MCF 10A (cell line): ENCODE data around the gene CTNNA2. TPM values are rescaled to one million over a fixed set of nuclear protein-coding genes. Genes with fewer than 3 reads are reported as not detected.

Experiments used
- BruUV-seq: library from RNA; stranded (reverse); fragments of 400-500 nt; replicated peaks from 2 replicates; lab custom pipeline; 2021; lab: Mats Ljungman, UMichigan
- CTCF ChIA-PET: fragments of 300-600 bp; sonication (Branson Sonifier 250); formaldehyde crosslinking; extraction: SDS; loops from one replicate; lab custom pipeline; 2021; ENCODE audit warnings: antibody characterized with exemption, inconsistent platforms; lab: Yijun Ruan, JAX
- POLR2A ChIA-PET: fragments of 300-600, 350-650 bp; sonication (Branson Sonifier 250); formaldehyde crosslinking; extraction: SDS; loops from one replicate; lab custom pipeline; 2020; ENCODE audit warnings: antibody characterized with exemption, inconsistent platforms; lab: Yijun Ruan, JAX
- DNase-seq: peaks from one replicate; pipeline ENCODE4 v3.0.0-alpha.2; 2018; ENCODE audit not compliant: unreplicated experiment
- H3K27ac Mint-ChIP-seq: one replicate; pipeline ENCODE4 v1.8.0; 2022; ENCODE audit warnings: mild to moderate bottlenecking, low read depth, mixed read lengths; ENCODE audit not compliant: unreplicated experiment
- H3K27me3 Mint-ChIP-seq: one replicate; pipeline ENCODE4 v1.8.0; 2022; ENCODE audit warnings: mixed read lengths; ENCODE audit not compliant: insufficient read depth, unreplicated experiment
- H3K36me3 Mint-ChIP-seq: one replicate; pipeline ENCODE4 v1.8.0; 2022; ENCODE audit warnings: mild to moderate bottlenecking, moderate library complexity, mixed read lengths; ENCODE audit not compliant: insufficient read depth, unreplicated experiment
- H3K4me1 Mint-ChIP-seq: one replicate; pipeline ENCODE4 v1.8.0; 2022; ENCODE audit warnings: mixed read lengths; ENCODE audit not compliant: insufficient read depth, unreplicated experiment
- H3K4me3 Mint-ChIP-seq: one replicate; pipeline ENCODE4 v1.8.0; 2022; ENCODE audit warnings: mild to moderate bottlenecking, moderate library complexity, mixed read lengths; ENCODE audit not compliant: unreplicated experiment
- H3K9me3 Mint-ChIP-seq: one replicate; pipeline ENCODE4 v1.8.0; 2022; ENCODE audit warnings: mixed read lengths; ENCODE audit not compliant: unreplicated experiment
- intact Hi-C: fragments of 100-400 bp; cut with micrococcal nuclease; formaldehyde crosslinking; loops from 2 replicates; pipeline ENCODE4 v1.14.1; 2022
- total RNA-seq: library from RNA; stranded (reverse); gene quantifications from 2 replicates; pipeline ENCODE4 v1.2.3, GENCODE V29; 2022
- TF ChIP-seq, protein P1 (sequence below): fragments of 200-600 bp; IDR thresholded peaks from one replicate; pipeline ENCODE4 v1.8.0; 2022; ENCODE audit warnings: antibody characterized with exemption, mild to moderate bottlenecking; ENCODE audit not compliant: unreplicated experiment

CTNNA2 gene
- total RNA-seq, 1 experiment from 2014 or later, result not detected

- Mint-ChIP-seq H3K36me3 (no peaks in the 10 kb centered on the region), H3K4me3 (no peak overlapping the region), H3K27me3 (no peaks in the 10 kb centered on the region), H3K27ac (no peak overlapping the region), H3K9me3 (no peaks in the 10 kb centered on the region), H3K4me1 (peaks cover 18% of the 10 kb centered on the region)
- ChIA-PET CTCF (no interaction called here), POLR2A (no interaction called here)
- TF ChIP-seq, protein P1, sequence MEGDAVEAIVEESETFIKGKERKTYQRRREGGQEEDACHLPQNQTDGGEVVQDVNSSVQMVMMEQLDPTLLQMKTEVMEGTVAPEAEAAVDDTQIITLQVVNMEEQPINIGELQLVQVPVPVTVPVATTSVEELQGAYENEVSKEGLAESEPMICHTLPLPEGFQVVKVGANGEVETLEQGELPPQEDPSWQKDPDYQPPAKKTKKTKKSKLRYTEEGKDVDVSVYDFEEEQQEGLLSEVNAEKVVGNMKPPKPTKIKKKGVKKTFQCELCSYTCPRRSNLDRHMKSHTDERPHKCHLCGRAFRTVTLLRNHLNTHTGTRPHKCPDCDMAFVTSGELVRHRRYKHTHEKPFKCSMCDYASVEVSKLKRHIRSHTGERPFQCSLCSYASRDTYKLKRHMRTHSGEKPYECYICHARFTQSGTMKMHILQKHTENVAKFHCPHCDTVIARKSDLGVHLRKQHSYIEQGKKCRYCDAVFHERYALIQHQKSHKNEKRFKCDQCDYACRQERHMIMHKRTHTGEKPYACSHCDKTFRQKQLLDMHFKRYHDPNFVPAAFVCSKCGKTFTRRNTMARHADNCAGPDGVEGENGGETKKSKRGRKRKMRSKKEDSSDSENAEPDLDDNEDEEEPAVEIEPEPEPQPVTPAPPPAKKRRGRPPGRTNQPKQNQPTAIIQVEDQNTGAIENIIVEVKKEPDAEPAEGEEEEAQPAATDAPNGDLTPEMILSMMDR, result no peak
- no peak for DNase-seq
- no TSS peak for BruUV-seq
- intact Hi-C loops, result no loop called here
These were observed 489.8 kb downstream of the CTNNA2 start for GRCh38 chr2:80002568-80003157.

- Mint-ChIP-seq H3K9me3 (no peaks in the 10 kb centered on the region), H3K27ac (no peak overlapping the region), H3K4me1 (no peaks in the 10 kb centered on the region), H3K36me3 (no peaks in the 10 kb centered on the region), H3K4me3 (no peak overlapping the region), H3K27me3 (no peaks in the 10 kb centered on the region)
- intact Hi-C loops, result no loop called here
- TF ChIP-seq, protein P1, result no peak
- POLR2A ChIA-PET, result interaction anchor here (1.3 kb wide), 1 partner anchor 14 kb away, joined by 3 read pairs; no protein-coding TSS in a partner anchor
- no TSS peak for BruUV-seq
- no peak for DNase-seq
- CTCF ChIA-PET, result interaction anchor here (0.7 to 1.3 kb wide), 2 partner anchors 16 to 19 kb away, joined by 3 to 5 read pairs; no protein-coding TSS in a partner anchor
These were observed 495.1 kb downstream of the CTNNA2 start for GRCh38 chr2:80007777-80008503.

- BruUV-seq, result no TSS peak
- Mint-ChIP-seq H3K27me3 (no peaks in the 10 kb centered on the region), H3K4me1 (no peaks in the 10 kb centered on the region), H3K36me3 (no peaks in the 10 kb centered on the region), H3K27ac (no peak overlapping the region), H3K9me3 (no peaks in the 10 kb centered on the region), H3K4me3 (no peak overlapping the region)
- POLR2A ChIA-PET, result interaction anchor here (1.3 kb wide), 1 partner anchor 14 kb away, joined by 3 read pairs; no protein-coding TSS in a partner anchor
- DNase-seq, result no peak
- intact Hi-C loops, result no loop called here
- CTCF ChIA-PET, result interaction anchor here (1.1 to 1.3 kb wide), 2 partner anchors 9 to 17 kb away, joined by 3 to 5 read pairs; no protein-coding TSS in a partner anchor
- TF ChIP-seq, protein P1, result no peak
These were observed 495.7 kb downstream of the CTNNA2 start for GRCh38 chr2:80008596-80008995.

- Mint-ChIP-seq H3K27ac (no peak overlapping the region), H3K36me3 (no peaks in the 10 kb centered on the region), H3K4me3 (no peak overlapping the region), H3K27me3 (no peaks in the 10 kb centered on the region), H3K4me1 (no peaks in the 10 kb centered on the region), H3K9me3 (no peaks in the 10 kb centered on the region)
- TF ChIP-seq, protein P1, result no peak
- BruUV-seq, result no TSS peak
- ChIA-PET POLR2A (no interaction called here), CTCF (interaction anchor here (1.1 to 1.3 kb wide), 2 partner anchors 9 to 17 kb away, joined by 3 to 5 read pairs; no protein-coding TSS in a partner anchor)
- DNase-seq, result no peak
- intact Hi-C loops, result no loop called here
These were observed 496.4 kb downstream of the CTNNA2 start for GRCh38 chr2:80009211-80009610.
